ENCODE results near the gene RAB8B. TPM values are rescaled to one million over a fixed set of nuclear protein-coding genes. Genes with fewer than 3 reads are reported as not detected.

Gene RAB8B
- total RNA-seq, 1 experiment from 2014 or later, result 16.0 TPM

DNA sequence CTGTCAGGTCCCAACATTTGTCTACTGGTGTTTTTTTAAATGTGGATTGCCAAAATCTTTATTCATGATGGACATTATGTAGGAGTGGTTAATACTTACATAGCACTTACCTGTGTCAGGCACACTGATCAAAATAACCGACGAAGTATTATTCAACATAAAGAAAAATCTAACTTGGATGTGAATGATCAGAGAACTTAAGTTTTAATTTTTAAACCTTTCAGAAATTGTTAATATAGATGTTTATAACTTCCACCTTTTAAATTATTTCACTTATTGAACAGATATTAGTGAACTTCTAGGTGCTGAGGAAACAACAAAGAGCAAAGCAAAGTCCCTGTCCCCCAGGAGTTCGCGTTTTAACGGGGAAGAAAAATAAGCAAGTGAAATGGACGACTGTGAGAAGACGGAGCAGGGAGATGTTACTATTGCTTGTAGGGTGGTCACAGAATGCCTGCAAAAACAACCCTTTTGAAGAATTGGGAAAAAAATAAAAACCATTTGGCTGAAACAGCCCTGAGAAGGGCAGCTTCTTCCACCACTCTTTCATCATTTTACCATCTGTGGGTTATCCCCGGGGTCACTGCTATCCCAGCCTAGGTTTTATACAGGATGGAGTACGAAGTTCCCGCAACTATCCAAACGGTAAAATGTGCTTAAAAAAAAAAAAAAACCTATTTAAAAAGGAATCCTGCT is 87.1 kb downstream of the RAB8B start:
- Mint-ChIP-seq H3K4me1 (ENCODE audit: low read depth, unreplicated experiment) (no peaks in the 10 kb centered on the region), H3K36me3 (ENCODE audit: insufficient read depth, unreplicated experiment) (peaks cover 20% of the 10 kb centered on the region), H3K27ac (ENCODE audit: unreplicated experiment) (peak overlapping the region; percentile 60), H3K9me3 (ENCODE audit: low read depth, unreplicated experiment) (no peaks in the 10 kb centered on the region), H3K4me3 (ENCODE audit: low read depth, unreplicated experiment) (peak overlapping the region; percentile 76), H3K27me3 (ENCODE audit: unreplicated experiment) (no peaks in the 10 kb centered on the region)
- CTCF ChIA-PET, result interaction anchor here (0.7 kb wide), 4 partner anchors 29 to 841 kb away, joined by 3 to 5 read pairs (median 4); no protein-coding TSS in a partner anchor
- BruUV-seq (replicated peaks), result no TSS peak
- intact Hi-C loops (cut with micrococcal nuclease; ENCODE audit: unreplicated experiment), result loop anchor here (5.0 kb wide), 2 partner anchors 74 to 109 kb away; no protein-coding TSS in a partner anchor
- TF ChIP-seq, protein P1, sequence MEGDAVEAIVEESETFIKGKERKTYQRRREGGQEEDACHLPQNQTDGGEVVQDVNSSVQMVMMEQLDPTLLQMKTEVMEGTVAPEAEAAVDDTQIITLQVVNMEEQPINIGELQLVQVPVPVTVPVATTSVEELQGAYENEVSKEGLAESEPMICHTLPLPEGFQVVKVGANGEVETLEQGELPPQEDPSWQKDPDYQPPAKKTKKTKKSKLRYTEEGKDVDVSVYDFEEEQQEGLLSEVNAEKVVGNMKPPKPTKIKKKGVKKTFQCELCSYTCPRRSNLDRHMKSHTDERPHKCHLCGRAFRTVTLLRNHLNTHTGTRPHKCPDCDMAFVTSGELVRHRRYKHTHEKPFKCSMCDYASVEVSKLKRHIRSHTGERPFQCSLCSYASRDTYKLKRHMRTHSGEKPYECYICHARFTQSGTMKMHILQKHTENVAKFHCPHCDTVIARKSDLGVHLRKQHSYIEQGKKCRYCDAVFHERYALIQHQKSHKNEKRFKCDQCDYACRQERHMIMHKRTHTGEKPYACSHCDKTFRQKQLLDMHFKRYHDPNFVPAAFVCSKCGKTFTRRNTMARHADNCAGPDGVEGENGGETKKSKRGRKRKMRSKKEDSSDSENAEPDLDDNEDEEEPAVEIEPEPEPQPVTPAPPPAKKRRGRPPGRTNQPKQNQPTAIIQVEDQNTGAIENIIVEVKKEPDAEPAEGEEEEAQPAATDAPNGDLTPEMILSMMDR (IDR thresholded peaks at IDR 0.05; ENCODE audit: unreplicated experiment), result no peak
- DNase-seq, result no peak

DNA sequence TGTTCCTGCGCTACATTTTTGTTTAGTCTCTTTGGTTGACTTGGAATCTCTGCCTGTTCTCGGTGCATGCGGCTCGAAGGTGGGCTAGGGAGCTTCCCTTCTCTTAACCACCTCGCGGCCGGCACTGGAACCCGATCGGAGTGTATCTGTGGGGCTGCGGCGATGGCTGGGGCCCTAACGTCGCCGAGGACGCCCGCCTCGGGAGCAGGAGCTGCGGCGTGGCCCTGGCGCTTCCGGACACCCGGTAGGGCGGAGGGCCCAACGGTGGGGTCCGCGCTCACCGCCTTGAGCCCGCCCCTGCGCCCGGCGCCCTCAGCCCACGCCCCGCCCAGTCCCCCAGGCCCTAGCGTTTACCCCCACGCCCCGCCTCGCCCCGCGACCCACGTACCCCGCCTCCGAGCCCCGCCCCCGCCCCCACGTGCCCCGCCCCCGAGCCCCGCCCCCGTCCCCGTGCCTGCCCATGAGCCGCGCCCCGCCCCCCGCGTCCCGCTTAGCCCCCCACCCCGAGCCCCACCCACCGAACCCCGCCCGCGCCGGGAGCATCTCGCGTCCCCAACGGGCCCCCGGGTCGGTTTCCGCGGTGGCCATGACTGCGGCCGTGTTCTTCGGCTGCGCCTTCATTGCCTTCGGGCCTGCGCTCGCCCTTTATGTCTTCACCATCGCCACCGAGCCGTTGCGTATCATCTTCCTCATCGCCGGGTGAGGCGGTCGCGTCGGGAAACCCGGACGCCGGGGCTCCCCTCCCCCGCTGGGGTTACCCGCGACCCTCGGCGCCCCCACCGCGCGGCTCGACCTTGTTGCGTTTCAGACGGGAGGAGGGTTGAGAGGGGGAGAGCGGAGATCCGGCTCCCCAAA is 87.9 kb downstream of the RAB8B start, which contains the start of gene APH1B:
APH1B (plus strand) TSS at position 568 of the 855 bp plus-strand sequence; CDS start at position 587, 19 bp downstream.
- DNase-seq, result peak; percentile 77
- intact Hi-C loops (cut with micrococcal nuclease; ENCODE audit: unreplicated experiment), result loop anchor here (5.0 kb wide), 2 partner anchors 75 to 110 kb away; no protein-coding TSS in a partner anchor
- no peaks in the 10 kb centered on the region for H3K27me3 Mint-ChIP-seq (ENCODE audit: unreplicated experiment)
- H3K27ac Mint-ChIP-seq (ENCODE audit: unreplicated experiment), result peak within 1 kb of the TSS; percentile 60
- no TSS peak for BruUV-seq (replicated peaks)
- H3K4me1 Mint-ChIP-seq (ENCODE audit: low read depth, unreplicated experiment), result no peaks in the 10 kb centered on the region
- no peaks in the 10 kb centered on the region for H3K9me3 Mint-ChIP-seq (ENCODE audit: low read depth, unreplicated experiment)
- H3K4me3 Mint-ChIP-seq (ENCODE audit: low read depth, unreplicated experiment), result peak within 1 kb of the TSS; percentile 76
- CTCF ChIA-PET, result interaction anchor here (0.6 to 1.6 kb wide), 6 partner anchors 12 to 842 kb away, joined by 3 to 7 read pairs (median 4); no protein-coding TSS in a partner anchor
- H3K36me3 Mint-ChIP-seq (ENCODE audit: insufficient read depth, unreplicated experiment), result peaks cover 20% of the 10 kb centered on the region
- TF ChIP-seq, protein P1 (IDR thresholded peaks at IDR 0.05; ENCODE audit: unreplicated experiment), result no peak

DNA sequence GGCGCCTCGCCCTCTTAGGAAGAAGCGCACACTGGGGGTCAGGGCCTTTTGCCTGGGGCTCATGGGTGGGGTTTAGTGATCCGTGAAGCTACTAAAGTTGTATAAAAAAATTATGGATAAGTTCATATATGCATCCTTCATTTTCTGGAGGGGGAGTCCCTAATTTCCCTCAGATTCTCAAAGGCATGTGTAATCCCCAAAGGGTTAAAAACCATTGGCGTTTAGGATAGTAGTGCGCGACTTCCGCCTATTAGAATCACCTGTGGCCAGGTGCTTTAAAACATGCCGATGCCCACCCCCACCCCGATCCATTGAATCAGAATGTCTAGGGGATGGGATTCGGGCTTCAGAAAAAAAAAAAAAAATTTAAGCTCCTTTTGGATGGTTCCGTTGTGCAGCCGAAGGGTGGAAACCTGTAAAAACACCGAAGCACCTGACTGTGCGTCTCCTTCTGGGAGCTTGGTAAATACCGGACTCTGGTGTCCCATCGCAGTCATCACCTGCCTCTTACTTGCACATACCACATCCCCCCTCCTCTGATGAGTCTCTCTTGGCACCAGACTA is 88.6 kb downstream of the RAB8B start:
- no TSS peak for BruUV-seq (replicated peaks)
- peak overlapping the region; percentile 22 for H3K27ac Mint-ChIP-seq (ENCODE audit: unreplicated experiment)
- no peak for DNase-seq
- H3K36me3 Mint-ChIP-seq (ENCODE audit: insufficient read depth, unreplicated experiment), result peaks cover 20% of the 10 kb centered on the region
- TF ChIP-seq, protein P1 (IDR thresholded peaks at IDR 0.05; ENCODE audit: unreplicated experiment), result no peak
- CTCF ChIA-PET, result interaction anchor here (0.6 to 1.6 kb wide), 3 partner anchors 11 to 112 kb away, joined by 3 to 7 read pairs (median 4); no protein-coding TSS in a partner anchor
- no peaks in the 10 kb centered on the region for H3K4me1 Mint-ChIP-seq (ENCODE audit: low read depth, unreplicated experiment)
- H3K9me3 Mint-ChIP-seq (ENCODE audit: low read depth, unreplicated experiment), result no peaks in the 10 kb centered on the region
- intact Hi-C loops (cut with micrococcal nuclease; ENCODE audit: unreplicated experiment), result loop anchor here (5.0 kb wide), 2 partner anchors 76 to 111 kb away; no protein-coding TSS in a partner anchor
- peak overlapping the region; percentile 76 for H3K4me3 Mint-ChIP-seq (ENCODE audit: low read depth, unreplicated experiment)
- H3K27me3 Mint-ChIP-seq (ENCODE audit: unreplicated experiment), result no peaks in the 10 kb centered on the region

DNA sequence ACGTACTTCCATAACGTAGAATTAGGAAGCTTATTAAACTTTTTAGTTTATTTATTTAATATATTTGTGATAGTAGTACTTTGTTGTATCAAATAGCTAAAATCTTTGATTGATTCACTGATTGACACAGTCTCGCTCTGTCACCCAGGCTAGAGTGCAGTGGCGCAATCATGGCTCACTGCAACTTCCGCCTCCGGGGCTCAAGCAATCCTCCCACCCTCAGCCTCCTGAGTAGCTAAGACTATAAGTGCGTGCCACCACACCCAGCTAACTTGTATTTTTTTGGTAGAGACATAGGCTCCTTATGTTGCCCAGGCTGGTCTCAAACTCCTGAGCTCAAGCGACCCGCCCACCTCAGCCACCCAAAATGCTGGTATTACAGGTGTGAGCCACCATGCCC is 93.7 kb downstream of the RAB8B start:
- Mint-ChIP-seq H3K27me3 (ENCODE audit: unreplicated experiment) (no peaks in the 10 kb centered on the region), H3K4me3 (ENCODE audit: low read depth, unreplicated experiment) (no peak overlapping the region), H3K27ac (ENCODE audit: unreplicated experiment) (no peak overlapping the region), H3K4me1 (ENCODE audit: low read depth, unreplicated experiment) (no peaks in the 10 kb centered on the region), H3K36me3 (ENCODE audit: insufficient read depth, unreplicated experiment) (peaks cover 3% of the 10 kb centered on the region), H3K9me3 (ENCODE audit: low read depth, unreplicated experiment) (no peaks in the 10 kb centered on the region)
- no peak for DNase-seq
- TF ChIP-seq, protein P1 (IDR thresholded peaks at IDR 0.05; ENCODE audit: unreplicated experiment), result no peak
- intact Hi-C loops (cut with micrococcal nuclease; ENCODE audit: unreplicated experiment), result no loop called here
- CTCF ChIA-PET, result interaction anchor here (0.5 kb wide), 1 partner anchor 53 kb away, joined by 5 read pairs; no protein-coding TSS in a partner anchor
- no TSS peak for BruUV-seq (replicated peaks)
